Measurements from ENCODE around the gene GPR150.
"Not testable (repeated sequence)": the region's sequence is repeated elsewhere in the genome, so short reads cannot be mapped to it uniquely, and the experiment has no call there.

The GPR150 gene

DNA sequence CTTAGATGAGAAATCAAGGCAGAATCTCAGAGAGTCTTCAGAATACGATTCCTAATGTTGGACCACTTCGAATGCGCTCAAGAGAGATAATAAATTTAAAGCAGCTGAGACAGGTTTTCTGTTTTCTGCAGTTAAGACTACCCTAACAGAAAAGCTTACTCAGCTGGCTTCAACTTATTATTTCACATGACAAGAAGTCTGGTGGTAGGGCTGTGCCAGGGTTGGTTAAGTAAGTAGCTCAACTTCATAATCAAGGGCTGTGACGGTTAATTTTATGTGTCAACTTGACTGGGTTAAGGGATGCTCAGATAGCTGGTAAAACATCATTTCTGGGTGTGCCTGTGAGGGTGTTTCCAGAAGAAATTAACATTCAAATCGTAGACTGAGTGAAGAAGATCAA is 3.8 kb downstream of the GPR150 start:
- DNase-seq (ENCODE audit: low read depth in 2 of 2): no peak

DNA sequence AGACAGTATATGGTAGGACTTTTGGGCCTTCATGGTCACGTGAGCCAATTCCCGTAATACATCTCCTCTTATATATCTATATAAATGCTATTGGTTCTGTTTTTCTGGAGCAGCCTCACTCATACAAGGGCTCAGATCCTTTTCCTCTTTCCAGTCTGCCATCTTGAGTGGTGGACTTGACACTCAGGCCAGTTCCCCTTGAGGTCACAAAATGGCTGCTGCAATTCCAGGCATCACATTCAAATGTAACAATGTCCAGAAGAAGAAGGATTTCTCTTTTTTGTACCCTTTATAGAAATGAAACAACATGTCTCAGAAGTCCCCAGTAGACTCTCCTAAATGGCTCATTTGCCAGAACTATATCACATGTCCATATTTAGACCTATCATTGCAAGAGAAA is 4.5 kb downstream of the GPR150 start:
- DNase-seq (ENCODE audit: low read depth in 2 of 2): no peak

DNA sequence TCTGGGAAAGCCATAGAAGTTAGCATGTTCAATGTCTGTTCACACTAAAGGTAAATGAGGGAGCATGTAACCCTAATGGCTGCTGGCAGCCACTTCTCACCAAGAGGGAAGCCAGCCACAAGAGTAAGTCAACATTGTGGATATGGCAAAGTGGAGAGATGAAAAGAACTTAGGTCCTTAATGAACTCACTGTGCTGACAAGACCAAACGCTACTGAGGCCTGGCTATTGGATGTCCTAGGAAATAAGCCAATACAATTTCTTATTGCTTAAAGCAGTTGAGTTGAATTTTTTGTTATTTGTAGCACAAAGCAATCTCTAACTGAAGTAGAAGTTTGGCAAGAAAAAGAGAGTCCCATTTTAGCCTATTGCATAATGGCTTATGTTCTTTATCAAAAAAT is 6.8 kb downstream of the GPR150 start:
- no peak for DNase-seq (ENCODE audit: low read depth in 2 of 2)

DNA sequence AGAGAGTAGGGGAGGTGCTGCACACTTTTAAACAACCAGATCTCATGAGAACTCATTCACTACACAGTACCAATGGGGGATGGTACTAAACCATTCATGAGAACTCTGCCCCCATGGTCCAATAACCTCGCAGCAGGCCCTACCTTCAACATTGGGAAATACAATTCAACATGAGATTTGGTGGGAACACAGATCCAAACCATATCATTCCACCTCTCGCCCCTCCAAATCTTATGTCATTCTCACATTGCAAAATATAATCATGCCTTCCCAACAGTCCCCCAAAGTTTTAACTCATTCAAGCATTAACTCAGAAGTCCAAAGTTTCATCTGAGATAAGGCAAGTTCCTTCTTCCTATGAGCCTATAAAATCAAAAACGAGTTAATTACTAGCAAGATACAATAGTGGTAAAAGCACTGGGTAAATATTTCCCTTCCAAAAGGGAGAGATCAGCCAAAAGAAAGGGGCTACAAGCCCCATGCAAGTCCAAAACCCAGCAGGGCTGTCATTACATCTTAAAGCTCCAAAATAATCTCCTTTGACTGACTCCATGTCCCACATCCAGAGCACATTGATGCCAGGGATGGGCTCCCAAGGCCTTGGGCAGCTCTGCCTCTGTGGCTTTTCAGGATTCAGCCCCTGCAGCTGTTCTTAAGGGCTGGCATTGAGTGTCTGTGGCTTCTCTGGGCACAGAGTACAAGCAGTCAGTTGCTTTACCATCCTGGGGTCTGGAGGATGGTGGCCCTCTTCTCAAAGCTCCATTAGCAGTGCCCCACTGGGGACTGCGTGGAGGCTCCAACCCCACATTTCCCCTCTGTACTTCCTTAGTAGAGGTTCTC is 8.3 kb downstream of the GPR150 start:
- no peak for DNase-seq (ENCODE audit: low read depth in 2 of 2)

DNA sequence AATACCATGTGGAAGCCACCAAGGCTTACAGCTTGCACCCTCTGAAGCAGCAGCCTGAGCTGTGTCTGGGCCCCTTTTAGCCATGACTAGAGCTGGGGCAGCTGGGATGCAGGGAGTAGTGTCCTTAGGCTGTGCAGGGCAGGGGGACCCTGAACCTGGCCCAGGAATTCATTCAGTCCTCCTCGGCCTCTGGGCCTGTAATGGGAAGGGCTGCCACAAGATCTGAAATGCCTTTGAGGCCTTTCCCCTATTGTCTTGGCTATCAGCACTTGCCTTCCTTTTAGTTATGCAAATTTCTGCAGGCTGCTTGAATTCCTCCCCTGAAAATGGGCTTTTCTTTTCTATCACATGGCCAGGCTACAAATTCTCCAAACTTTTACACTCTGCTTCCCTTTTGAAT is 9.0 kb downstream of the GPR150 start:
- DNase-seq (ENCODE audit: low read depth in 2 of 2): no peak

DNA sequence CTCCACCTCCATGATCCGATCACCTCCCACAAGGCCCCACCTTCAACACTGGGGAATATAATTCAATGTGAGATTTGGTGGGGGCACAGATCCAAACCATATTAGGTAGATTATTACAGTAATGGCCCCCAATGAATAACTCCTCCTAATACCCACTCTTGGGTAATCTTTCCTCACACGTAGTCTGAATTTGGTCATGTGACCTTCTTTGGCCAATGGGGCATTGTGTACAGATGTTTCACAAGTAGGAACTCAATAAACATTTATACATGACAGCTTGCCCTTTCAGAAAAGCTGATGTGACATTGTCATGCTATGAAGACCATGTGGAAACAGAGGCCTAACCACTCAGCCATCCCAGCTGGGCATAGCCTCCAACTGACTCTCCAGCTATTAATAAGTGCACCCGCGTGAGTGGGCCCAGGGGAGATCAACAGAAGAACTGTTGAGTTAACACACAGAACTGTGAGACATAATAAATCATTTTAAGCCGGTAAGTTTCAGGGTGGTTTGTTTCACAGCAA is 10.6 kb downstream of the GPR150 start:
- DNase-seq (ENCODE audit: low read depth in 2 of 2): no peak

DNA sequence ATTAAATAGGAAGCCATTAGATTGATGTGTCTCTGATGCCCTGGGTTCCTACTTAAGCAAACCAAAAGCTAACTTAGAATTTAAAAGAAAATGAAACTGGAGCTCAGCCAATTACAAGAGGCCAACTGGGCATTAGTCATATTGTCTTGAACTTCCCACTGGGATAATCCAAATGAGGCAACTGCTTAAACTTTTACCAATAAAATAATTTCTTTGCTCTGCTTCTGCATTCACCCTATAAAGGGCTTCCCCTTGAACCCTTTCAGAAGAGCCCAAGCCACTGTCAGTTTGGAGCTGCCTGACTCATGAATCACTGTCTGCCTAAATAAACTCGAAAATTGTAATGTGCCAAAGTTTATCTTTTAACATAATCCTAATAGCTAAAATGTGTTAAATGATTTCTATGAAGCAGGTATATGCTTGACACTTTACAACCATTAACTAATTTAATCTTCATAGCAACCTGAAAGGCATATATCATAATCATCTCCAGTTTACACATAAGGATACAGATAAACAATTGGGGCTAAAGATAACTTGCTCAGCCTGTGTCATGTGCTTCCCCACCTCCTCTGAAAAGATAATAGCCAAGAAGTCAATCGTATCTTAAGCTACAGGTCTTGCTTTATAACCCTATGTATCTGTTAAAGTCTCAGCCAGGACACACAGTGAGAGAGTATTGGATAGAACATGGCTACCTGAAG is 11.5 kb downstream of the GPR150 start:
- DNase-seq (ENCODE audit: low read depth in 2 of 2): peak in 1 of 2 experiments; percentile 55

DNA sequence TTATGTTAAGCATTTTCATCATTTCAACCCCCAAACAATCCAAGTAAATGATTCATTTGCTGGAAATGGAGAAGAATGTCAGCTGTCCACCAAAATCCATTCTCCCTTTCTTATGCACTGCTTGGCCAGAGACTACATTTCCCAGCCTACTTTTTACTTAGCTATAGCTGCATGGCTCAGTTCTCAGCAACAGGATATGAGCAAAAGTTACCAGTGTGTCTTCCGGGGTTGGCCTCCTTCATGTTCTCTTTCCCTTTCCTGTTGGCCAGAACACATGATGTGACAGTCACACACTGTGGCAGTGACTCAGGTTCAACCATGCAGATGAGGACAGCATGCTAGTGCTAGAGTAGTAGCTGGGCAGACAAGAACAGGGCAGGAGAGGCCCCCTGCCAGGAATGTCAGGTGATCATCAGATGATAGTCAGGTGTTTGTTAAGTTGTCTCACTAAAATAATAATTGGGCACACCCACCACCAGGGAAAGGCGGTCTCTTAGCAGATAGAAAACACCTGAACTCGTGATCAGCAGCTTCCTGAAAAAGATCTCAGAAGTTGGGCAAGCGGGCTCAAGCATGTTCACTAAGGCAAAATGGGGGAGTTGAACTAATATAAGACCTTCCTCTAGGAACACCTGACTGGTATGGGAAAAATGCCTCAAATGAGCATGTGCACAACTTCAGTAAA is 12.2 kb downstream of the GPR150 start:
- no peak for DNase-seq (ENCODE audit: low read depth in 2 of 2)

DNA sequence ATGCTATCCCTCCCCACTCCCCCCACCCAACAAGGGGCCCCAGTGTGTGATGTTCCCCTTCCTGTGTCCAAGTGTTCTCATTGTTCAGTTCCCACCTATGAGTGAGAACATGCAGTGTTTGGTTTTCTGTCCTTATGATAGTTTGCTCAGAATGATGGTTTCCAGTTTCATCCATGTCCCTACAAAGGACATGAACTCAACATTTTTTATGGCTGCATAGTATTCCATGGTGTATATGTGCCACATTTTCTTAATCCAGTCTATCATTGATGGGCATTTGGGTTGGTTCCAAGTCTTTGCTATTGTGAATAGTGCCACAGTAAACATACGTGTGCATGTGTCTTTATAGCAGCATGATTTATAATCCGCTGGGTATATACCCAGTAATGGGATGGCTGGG is 13.1 kb downstream of the GPR150 start:
- DNase-seq (ENCODE audit: low read depth in 2 of 2): not testable (repeated sequence)

DNA sequence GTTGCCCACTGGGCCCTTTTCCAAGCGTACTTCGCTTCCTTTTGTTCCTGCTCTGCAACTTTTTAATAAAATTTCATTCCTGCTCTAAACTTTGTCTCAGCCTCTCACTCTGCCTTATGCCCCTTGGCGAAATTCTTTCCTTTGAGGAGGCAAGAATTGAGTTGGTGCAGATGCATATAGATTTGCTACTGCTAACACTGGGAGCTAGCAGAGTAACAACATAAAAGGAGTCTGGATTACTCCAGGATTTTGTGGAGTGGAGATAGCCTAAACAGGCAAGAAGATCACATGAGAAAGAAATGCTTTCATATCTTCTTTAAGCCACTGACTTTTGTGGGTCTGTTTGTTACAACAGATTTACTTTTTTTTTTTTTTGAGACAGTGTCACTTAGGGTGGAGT is 13.8 kb downstream of the GPR150 start:
- no peak for DNase-seq (ENCODE audit: low read depth in 2 of 2)

DNA sequence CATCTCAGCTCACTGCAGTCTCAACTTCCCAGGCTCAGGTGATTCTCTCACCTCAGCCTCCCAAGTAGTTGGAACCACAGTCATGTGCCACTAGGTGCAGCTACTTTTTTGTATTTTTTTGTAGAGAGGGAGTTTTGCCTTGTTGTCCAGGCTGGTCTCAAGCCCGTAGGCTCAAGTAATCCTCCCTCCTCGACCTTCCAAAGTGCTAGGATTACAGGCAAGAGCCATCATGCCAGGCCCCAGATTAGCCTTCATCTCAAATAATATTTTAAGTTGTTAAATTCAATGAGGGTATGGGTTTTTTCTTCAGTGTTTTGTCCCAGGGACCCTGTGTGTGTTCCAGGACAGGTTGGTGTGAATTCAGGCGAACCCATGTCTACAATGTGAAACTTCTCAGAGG is 14.2 kb downstream of the GPR150 start:
- DNase-seq (ENCODE audit: low read depth in 2 of 2): no peak

DNA sequence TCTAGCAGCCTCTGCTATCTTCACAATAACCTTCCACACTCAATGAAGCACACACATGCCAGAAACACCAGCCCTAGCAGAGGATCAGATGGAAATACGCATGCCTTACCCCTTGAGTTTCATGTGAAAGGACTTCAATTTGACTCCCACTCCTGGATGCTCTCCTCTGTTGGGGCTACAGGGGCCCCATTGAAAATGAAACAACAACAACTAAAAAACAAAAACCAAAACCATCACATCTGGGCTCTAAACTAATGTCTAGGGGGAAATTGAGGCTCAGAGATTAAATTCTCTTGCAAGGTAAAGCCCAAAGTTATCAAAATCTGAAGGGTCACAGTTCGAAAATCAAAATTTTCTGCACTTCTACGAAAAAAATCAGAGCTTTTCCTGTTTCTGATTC is 18.7 kb downstream of the GPR150 start:
- no peak for DNase-seq (ENCODE audit: low read depth in 2 of 2)

DNA sequence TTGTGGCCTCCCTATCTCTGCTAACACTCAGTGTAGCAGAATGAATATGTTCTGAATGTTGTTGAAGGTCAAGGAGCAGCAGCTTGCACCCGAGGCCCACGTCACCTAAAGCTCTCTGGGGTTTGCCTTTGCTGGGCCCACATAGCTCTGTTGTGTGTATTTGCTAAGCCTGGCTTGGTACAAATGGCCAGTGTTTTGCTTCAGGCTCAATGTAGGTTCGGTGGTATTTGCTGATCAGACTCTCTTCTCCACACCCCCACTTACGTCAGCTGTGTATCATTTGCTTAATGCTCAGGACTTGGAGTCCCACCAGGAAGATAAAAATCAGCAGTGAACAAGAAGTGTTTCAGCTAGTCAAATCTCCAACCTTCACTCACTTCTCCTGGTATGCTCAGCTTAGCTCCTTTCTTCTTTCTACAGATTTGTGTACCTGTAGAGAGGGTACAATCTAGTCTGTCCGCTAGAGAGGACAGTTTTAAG is 21.9 kb downstream of the GPR150 start:
- no peak for DNase-seq (ENCODE audit: low read depth in 2 of 2)

DNA sequence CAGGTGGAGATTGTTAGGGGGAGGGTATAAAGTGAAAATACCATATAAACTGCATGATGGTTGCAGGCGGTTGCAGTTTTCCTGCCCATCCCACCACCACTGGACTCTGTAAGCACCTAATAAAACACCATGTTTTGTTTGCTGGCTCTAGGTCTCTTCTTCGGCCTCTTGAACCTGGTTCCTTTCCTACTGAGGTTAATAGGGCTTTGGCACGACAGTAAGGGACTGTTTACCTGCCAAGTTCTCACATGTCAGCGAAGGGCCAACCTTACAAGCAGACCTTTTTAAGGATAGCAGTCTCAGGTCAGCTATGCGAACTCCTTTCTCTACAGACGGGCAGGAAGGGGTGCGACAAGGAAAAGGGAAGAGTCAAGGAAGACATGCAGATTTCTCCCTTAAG is 23.3 kb downstream of the GPR150 start:
- DNase-seq (ENCODE audit: low read depth in 2 of 2): no peak

DNA sequence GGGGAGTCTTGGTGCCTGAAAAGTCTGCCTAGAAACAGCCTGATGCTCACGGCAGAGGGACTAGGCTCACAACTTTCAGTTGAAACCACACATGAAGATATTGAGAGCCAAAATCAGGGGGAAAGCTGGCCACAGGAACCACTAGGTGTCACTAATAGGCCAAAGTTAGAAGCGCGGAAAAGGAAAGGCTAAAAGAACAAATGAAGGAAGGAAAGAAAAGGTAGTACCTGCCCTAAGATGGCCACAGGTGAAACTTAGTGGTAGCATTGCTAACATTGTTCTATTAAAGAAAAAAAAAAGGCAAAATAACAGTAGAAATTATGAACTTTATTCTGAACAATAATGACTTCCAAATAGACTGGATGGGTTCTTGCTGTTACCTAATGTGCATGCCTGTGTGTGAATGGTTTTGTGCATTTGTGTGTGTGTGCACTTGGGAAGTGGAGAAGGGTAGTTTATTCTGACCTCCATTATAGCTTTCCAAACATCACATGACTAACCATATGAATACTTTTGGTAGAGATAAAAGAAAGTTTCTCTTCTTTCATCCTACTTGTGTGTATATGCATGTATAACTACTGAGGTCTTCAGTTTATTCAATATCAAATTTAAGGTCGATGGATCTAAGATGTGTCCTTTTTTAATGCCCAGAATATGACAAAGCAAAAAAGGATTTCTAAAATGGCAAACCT is 24.6 kb downstream of the GPR150 start:
- DNase-seq (ENCODE audit: low read depth in 2 of 2): no peak

DNA sequence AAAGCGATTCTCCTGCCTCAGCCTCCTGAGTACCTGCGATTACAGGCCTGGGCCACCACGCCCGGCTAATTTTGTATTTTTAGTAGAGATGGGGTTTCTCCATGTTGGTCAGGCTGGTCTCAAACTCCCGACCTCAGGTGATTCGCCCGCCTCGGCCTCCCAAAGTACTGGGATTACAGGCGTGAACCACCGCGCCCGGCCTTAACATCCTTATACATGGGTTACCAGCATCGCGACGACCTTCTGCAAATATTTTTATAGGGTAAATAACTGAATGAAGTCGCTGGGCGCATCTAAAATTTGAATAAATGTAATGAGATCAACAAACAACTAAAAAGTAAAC is 26.3 kb downstream of the GPR150 start:
- DNase-seq (ENCODE audit: low read depth in 2 of 2): not testable (repeated sequence)

DNA sequence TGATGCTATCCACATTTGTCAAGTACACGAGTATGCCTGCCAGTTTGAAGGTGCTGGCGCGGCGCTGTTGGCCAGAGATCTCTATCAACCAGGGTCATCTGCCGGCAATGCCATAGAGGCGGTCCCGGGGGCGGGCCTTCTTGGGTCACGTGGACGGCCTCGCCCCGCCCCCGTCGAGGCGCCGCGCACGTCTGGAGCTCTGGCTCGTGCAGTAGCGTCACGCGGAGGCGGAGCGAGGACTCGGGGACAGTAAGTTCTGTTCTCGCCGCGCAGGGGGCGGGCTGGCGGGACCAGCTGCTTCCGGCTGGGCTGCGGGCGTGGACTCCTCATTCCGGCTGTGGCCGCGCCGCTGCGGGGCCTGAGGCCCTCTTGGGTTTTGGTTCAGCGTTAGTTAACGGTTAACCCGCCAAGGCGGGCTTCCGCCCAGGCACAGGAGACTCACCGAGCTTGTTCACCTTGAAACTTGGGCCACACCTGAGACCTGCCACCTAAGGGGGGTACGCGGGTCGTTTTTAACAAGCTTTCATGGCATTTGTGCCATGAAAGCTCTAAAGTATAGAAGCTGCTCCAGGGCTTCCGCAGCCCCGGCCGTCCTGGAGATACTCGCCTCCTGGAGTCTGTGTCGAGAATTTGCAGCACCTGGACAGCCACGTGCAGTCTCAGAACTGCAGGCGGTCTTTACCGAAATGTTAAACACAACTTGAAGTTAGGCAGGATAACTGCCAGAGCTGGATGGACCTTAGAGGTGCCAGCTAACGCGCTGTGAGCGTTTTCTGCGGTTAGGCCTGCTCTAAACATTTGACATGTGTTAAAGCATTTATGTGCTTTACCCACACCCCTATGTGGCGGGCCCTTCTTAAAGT is 26.9 kb downstream of the GPR150 start, which contains the start of gene RFESD:
Gene RFESD, plus strand, starts transcription at position 209 of the 863 bp plus-strand sequence. CDS start 5,495 bp downstream, outside the sequence.
- peak; percentile 87 to 88 for DNase-seq (ENCODE audit: low read depth in 2 of 2)

DNA sequence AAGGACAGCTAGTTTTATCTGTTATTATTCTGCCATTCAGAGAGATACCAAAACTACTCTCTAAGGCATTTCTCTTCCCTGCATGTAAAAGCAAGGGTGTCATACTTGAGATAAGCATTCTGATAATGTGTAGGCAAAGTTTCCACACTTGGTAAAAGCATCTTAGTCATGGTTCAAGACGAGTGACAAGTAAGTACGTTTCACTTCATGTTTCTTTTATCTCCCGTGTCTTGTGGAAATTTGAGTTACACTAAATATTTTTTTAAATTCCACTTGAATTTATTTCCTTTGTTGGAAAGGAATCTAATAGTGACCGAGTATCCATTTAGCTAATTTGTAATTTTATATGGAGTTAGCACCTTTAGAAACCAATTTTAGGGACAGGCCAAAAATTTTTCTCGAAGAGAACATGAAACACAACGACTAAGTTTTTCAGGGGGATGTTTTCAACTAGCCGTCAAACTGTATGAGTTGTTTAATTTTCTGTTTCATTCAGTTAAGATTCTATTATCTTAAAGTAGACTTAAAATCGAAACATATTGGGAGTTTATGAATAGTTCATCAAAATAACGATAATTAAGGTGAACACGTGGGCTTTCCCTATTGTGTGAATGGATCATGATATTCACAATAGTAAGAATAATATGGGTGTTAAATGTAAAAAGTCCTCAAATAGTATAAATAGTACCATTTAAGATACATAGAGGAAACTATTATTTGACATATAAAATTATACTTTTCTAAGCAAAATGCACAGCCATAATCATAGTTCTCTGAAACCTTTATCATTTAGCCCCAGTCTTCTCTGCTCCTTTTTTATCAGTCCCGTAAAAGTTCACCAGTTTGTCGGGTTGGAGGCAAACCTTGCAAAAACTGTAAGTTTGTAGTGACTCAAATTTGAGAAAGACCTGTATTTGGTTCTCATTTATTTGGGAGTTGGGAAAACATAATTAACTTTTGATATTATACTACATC is 28.3 kb downstream of the GPR150 start:
- DNase-seq (ENCODE audit: low read depth in 2 of 2): no peak

DNA sequence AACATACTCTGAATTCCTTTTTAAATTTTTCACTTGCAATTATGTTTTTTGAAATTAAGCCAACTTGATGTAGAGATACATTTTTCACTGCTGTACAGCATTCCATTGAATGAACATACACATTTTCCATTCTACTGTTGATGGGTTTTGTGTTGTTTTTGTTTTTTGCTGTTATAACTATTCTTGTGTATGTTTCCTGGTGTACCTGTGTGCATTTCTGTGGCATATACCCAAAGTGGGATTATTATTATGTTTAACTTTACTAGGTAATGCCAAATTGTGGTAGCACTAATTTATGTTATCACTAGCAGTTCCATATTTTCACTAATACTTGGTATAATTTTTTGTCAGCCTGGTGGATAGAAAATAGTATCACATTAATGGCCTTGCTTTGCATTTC is 29.4 kb downstream of the GPR150 start:
- DNase-seq (ENCODE audit: low read depth in 2 of 2): no peak

All from fibroblast of skin of left quadriceps (primary cell).